GM19351 (cell line): ENCODE data around the gene NIPSNAP2.
"Not testable (repeated sequence)": the region's sequence is repeated elsewhere in the genome, so short reads cannot be mapped to it uniquely, and the experiment has no call there.

ENCODE experiments used
- ATAC-seq: cut with Tn5 transposase; IDR thresholded peaks from one replicate; pipeline ENCODE4 v1.9.1; 2021; ENCODE audit warnings: mild to moderate bottlenecking, moderate library complexity; ENCODE audit not compliant: unreplicated experiment

The NIPSNAP2 gene

GRCh38 chr7:55964261-55965099, at the start of gene NIPSNAP2:
NIPSNAP2 (plus strand) TSS chr7:55964585; CDS start chr7:55964610, 25 bp downstream.
- ATAC-seq = peak; percentile 80

- no peak for ATAC-seq
Observed at GRCh38 chr7:55917771-55918170, 46.6 kb upstream of the NIPSNAP2 start.

GRCh38 chr7:55928006-55928767, 36.2 kb upstream of the NIPSNAP2 start:
- ATAC-seq = no peak

GRCh38 chr7:55931421-55932151, 32.8 kb upstream of the NIPSNAP2 start:
- ATAC-seq = no peak

- no peak for ATAC-seq
Observed at GRCh38 chr7:55939514-55940123, 24.8 kb upstream of the NIPSNAP2 start.

GRCh38 chr7:55946545-55946944, 17.8 kb upstream of the NIPSNAP2 start:
- ATAC-seq = no peak

- peak; percentile 100 for ATAC-seq
Observed at GRCh38 chr7:55951637-55952351, 12.6 kb upstream of the NIPSNAP2 start, which contains the start of gene MRPS17. MRPS17 (plus strand) TSS chr7:55951877; CDS start chr7:55953196, 1,319 bp downstream.

- not testable (repeated sequence) for ATAC-seq
Observed at GRCh38 chr7:55952352-55952671, 12.1 kb upstream of the NIPSNAP2 start.

GRCh38 chr7:55953707-55954475, 10.5 kb upstream of the NIPSNAP2 start:
- ATAC-seq = no peak

- ATAC-seq = no peak
Observed at GRCh38 chr7:55957190-55957589, 7.2 kb upstream of the NIPSNAP2 start.

GRCh38 chr7:55962014-55962413, 2.4 kb upstream of the NIPSNAP2 start:
- no peak for ATAC-seq

GRCh38 chr7:55963584-55964168, 709 bp upstream of the NIPSNAP2 start:
- no peak for ATAC-seq

GRCh38 chr7:55965100-55965470, 700 bp downstream of the NIPSNAP2 start:
- ATAC-seq = no peak

- no peak for ATAC-seq
Observed at GRCh38 chr7:55965805-55966421, 1.5 kb downstream of the NIPSNAP2 start.

GRCh38 chr7:55966851-55967250, 2.5 kb downstream of the NIPSNAP2 start:
- no peak for ATAC-seq

- ATAC-seq = no peak
Observed at GRCh38 chr7:55969391-55969790, 5.0 kb downstream of the NIPSNAP2 start.

- ATAC-seq = no peak
Observed at GRCh38 chr7:55970561-55970960, 6.2 kb downstream of the NIPSNAP2 start.

- ATAC-seq = no peak
Observed at GRCh38 chr7:55970978-55971377, 6.6 kb downstream of the NIPSNAP2 start.

- ATAC-seq = no peak
Observed at GRCh38 chr7:55973747-55974250, 9.4 kb downstream of the NIPSNAP2 start.
